SK-N-SH (cell line): ENCODE results near the gene CNBD2. TPM values are rescaled to one million over a fixed set of nuclear protein-coding genes. Genes with fewer than 3 reads are reported as not detected.

ENCODE experiments used
- CTCF ChIA-PET: fragments of 300-600, 350-600 bp; formaldehyde crosslinking; extraction: SDS; loops from one replicate; lab custom pipeline; 2021; lab: Yijun Ruan, JAX
- POLR2A ChIA-PET: fragments of 350-600 bp; sonication (Branson Sonifier 250); formaldehyde crosslinking; extraction: SDS; loops from one replicate; lab custom pipeline; 2020; ENCODE audit warnings: antibody characterized with exemption, inconsistent platforms; lab: Yijun Ruan, JAX
- DNase-seq: peaks from one replicate; pipeline ENCODE4 v3.0.0; 2012
- H2AFZ ChIP-seq: fragments of 200-600 bp; sonication (generic); 2 replicates; pipeline ENCODE4 v1.8.1; 2016; ENCODE audit warnings: antibody characterized with exemption, mild to moderate bottlenecking, low read depth
- H3F3A ChIP-seq: fragments of 200-600 bp; sonication (generic); replicated peaks from 2 replicates; pipeline ENCODE3; 2016; ENCODE audit warnings: antibody characterized with exemption, mild to moderate bottlenecking; ENCODE audit not compliant: insufficient read depth
- H3K27ac ChIP-seq, 2 experiments: fragments of 200-500 bp in 1 of 2; fragments of 200-600 bp in 1 of 2; sonication (Bioruptor generic) in 1 of 2; sonication (generic), shearing (Covaris generic) in 1 of 2; 2 replicates each; pipeline versions ENCODE4 v1.5.1 to v1.6.1; 2014 to 2016; ENCODE audit warnings: low read depth in 2 of 2, inconsistent platforms in 1 of 2, low read length in 1 of 2, mild to moderate bottlenecking in 1 of 2, mixed read lengths in 1 of 2
- H3K27me3 ChIP-seq: fragments of 200-600 bp; sonication (generic), shearing (Covaris generic); 2 replicates; pipeline ENCODE4 v1.6.1; 2016; ENCODE audit warnings: mixed run types; ENCODE audit not compliant: insufficient read depth
- H3K36me3 ChIP-seq, 2 experiments: fragments of 200-500 bp in 1 of 2; fragments of 200-600 bp in 1 of 2; sonication (Bioruptor generic) in 1 of 2; sonication (generic) in 1 of 2; replicated peaks in 1 of 2; 2 replicates each; pipeline versions ENCODE3 to v1.5.1; 2014 to 2016; ENCODE audit warnings: low read length in 1 of 2, mild to moderate bottlenecking in 1 of 2; ENCODE audit not compliant: insufficient read depth in 2 of 2, control insufficient read depth in 1 of 2
- H3K4me1 ChIP-seq, 2 experiments: fragments of 200-500 bp in 1 of 2; fragments of 200-600 bp in 1 of 2; sonication (Bioruptor generic) in 1 of 2; sonication (generic), shearing (Covaris generic) in 1 of 2; 2 replicates each; pipeline versions ENCODE4 v1.5.1 to v1.6.1; 2014 to 2016; ENCODE audit warnings: low read depth in 1 of 2, low read length in 1 of 2, mixed run types in 1 of 2; ENCODE audit not compliant: insufficient read depth in 2 of 2, control insufficient read depth in 1 of 2
- H3K4me2 ChIP-seq: fragments of 200-600 bp; sonication (generic), shearing (Covaris generic); 2 replicates; pipeline ENCODE4 v1.6.1; 2017; ENCODE audit warnings: mixed run types
- H3K4me3 ChIP-seq, 2 experiments: fragments of 200-500 bp in 1 of 2; fragments of 200-600 bp in 1 of 2; sonication (Bioruptor generic) in 1 of 2; sonication (generic), shearing (Covaris generic) in 1 of 2; 2 replicates each; pipeline versions ENCODE4 v1.5.1 to v1.8.1; 2014 to 2016; ENCODE audit warnings: low read depth in 2 of 2, inconsistent platforms in 1 of 2, low read length in 1 of 2, mild to moderate bottlenecking in 1 of 2, mixed read lengths in 1 of 2, moderate library complexity in 1 of 2
- H3K79me2 ChIP-seq: fragments of 200-600 bp; sonication (generic); 2 replicates; pipeline ENCODE4 v1.8.1; 2017; ENCODE audit warnings: mild to moderate bottlenecking; ENCODE audit not compliant: insufficient read depth
- H3K9ac ChIP-seq: fragments of 200-600 bp; sonication (generic); 2 replicates; pipeline ENCODE4 v1.6.1; 2017; ENCODE audit warnings: mixed run types
- H3K9me2 ChIP-seq: fragments of 200-600 bp; sonication (generic); 2 replicates; pipeline ENCODE4 v1.6.1; 2017; ENCODE audit warnings: mixed run types
- H3K9me3 ChIP-seq: fragments of 200-600 bp; sonication (generic); 2 replicates; pipeline ENCODE4 v1.6.1; 2017; ENCODE audit warnings: mixed run types, mild to moderate bottlenecking, moderate library complexity
- H4K20me1 ChIP-seq: fragments of 200-600 bp; sonication (generic); 2 replicates; pipeline ENCODE4 v1.6.1; 2017; ENCODE audit warnings: mild to moderate bottlenecking, mixed run types; ENCODE audit not compliant: insufficient read depth
- ELF1 ChIP-seq: IDR thresholded peaks from 2 replicates; pipeline ENCODE4 v1.4.0; 2012
- EZH2phosphoT487 ChIP-seq: fragments of 200-600 bp; sonication (generic); IDR thresholded peaks from 2 replicates; pipeline ENCODE4 v1.6.1; 2017; ENCODE audit warnings: low read depth, mixed run types, mild to moderate bottlenecking, antibody characterized with exemption, moderate library complexity, borderline replicate concordance
- GATA2 ChIP-seq: sonication (generic); formaldehyde crosslinking; IDR thresholded peaks from 2 replicates; pipeline ENCODE4 v1.5.0; 2020; ENCODE audit warnings: mild to moderate bottlenecking, missing genetic modification reagents
- MXI1 ChIP-seq: IDR thresholded peaks from 2 replicates; pipeline ENCODE4 v1.6.1; 2012; ENCODE audit warnings: mild to moderate bottlenecking, low read depth, low read length, improper control_type of control experiment
- NFIC ChIP-seq: IDR thresholded peaks from 2 replicates; pipeline ENCODE4 v1.4.0; 2012; ENCODE audit warnings: borderline replicate concordance
- RAD21 ChIP-seq: IDR thresholded peaks from 2 replicates; pipeline ENCODE4 v1.6.1; 2012; ENCODE audit warnings: mild to moderate bottlenecking, low read length
- RCOR1 ChIP-seq: fragments of 150-350 bp; IDR thresholded peaks from 2 replicates; pipeline ENCODE4 v1.6.1; 2017; ENCODE audit warnings: antibody characterized with exemption, low read length
- RFX5 ChIP-seq: IDR thresholded peaks from 2 replicates; pipeline ENCODE4 v1.6.1; 2012; ENCODE audit warnings: mild to moderate bottlenecking, improper control_type of control experiment, low read length
- SIN3A ChIP-seq: IDR thresholded peaks from 2 replicates; pipeline ENCODE4 v1.6.1; 2012; ENCODE audit warnings: low read depth, mild to moderate bottlenecking, low read length, moderate library complexity, borderline replicate concordance
- SMC3 ChIP-seq: IDR thresholded peaks from 2 replicates; pipeline ENCODE4 v1.6.1; 2012; ENCODE audit warnings: low read depth, low read length, improper control_type of control experiment
- TAF1 ChIP-seq: IDR thresholded peaks from 2 replicates; pipeline ENCODE4 v1.6.1; 2012; ENCODE audit warnings: low read depth, mild to moderate bottlenecking, low read length, moderate library complexity, borderline replicate concordance
- TCF12 ChIP-seq: IDR thresholded peaks from 2 replicates; pipeline ENCODE4 v1.4.0; 2012
- TEAD4 ChIP-seq: IDR thresholded peaks from 2 replicates; pipeline ENCODE4 v1.4.0; 2012; ENCODE audit warnings: mild to moderate bottlenecking, borderline replicate concordance; ENCODE audit not compliant: insufficient read depth
- WGBS: methylation state at CpG from one replicate; pipeline ENCODE4 v1.1.6; 2017; ENCODE audit warnings: low lambda C conversion rate; 5-methylcytosine and 5-hydroxymethylcytosine counted together
- polyA plus RNA-seq, 3 experiments: library from polyadenylated mRNA; depleted of rRNA; stranded (reverse); fragments of >200 nt; gene quantifications; 2 replicates each; pipeline ENCODE4 v1.2.3, GENCODE V29; 2012
- TF ChIP-seq, protein P1 (sequence below): IDR thresholded peaks from 2 replicates; pipeline ENCODE4 v1.4.0; 2012; ENCODE audit warnings: low read depth, borderline replicate concordance
- TF ChIP-seq, protein P2 (sequence below): IDR thresholded peaks from 2 replicates; pipeline ENCODE4 v1.6.1; 2012; ENCODE audit warnings: mild to moderate bottlenecking, low read depth, low read length, moderate library complexity
- TF ChIP-seq, protein P3 (sequence below): fragments of 150-350 bp; IDR thresholded peaks from 2 replicates; pipeline ENCODE4 v1.6.1; 2017; ENCODE audit warnings: antibody characterized with exemption, low read length, low read depth, borderline replicate concordance
- TF ChIP-seq, protein P4 (sequence below): IDR thresholded peaks from 2 replicates; pipeline ENCODE4; 2012
- TF ChIP-seq, protein P5 (sequence below): fragments of 200-600 bp; sonication (generic); IDR thresholded peaks from 2 replicates; pipeline ENCODE4 v1.6.1; 2017; ENCODE audit warnings: antibody characterized with exemption, mild to moderate bottlenecking, moderate library complexity
- TF ChIP-seq, protein P6 (sequence below): fragments of 150-350 bp; IDR thresholded peaks from 2 replicates; pipeline ENCODE4 v1.6.1; 2016; ENCODE audit warnings: mild to moderate bottlenecking, low read depth, low read length
- TF ChIP-seq, protein P7 (sequence below): IDR thresholded peaks from 2 replicates; pipeline ENCODE4 v1.4.0; 2012; ENCODE audit warnings: low read depth, borderline replicate concordance

Gene CNBD2
- polyA plus RNA-seq, 1 of the 3 experiments (the other 2 are of a cell fraction) = 5.6 TPM

DNA sequence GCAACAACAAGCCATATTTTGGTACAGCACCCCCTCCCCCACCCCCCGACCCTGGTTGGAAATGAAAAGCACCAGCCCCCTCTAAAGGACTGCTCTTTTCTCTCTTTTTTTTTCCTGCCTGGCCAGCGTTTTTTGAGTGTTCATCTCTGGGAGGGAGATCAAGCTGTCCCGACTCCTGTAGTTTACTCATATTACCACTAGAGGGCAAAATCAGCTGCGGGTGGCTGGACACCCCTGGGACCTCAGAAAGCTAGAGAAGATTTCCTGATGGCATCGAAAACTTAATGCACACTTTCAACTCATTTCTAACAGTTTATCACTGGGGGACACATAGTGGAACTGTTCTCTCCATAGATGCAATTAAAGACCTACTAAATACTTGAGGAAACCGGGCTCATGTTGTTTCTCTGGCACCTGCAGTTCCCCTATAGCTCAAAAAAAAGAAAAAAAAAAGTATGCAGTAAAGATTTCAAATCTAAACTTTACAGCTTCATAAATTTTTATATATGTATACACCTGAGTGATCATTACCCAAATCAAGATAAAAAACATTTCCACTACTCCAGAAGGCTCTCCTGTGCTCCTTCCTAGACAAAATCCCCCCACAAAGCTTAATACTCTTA is 24.4 kb downstream of the CNBD2 start:
- H3K79me2 ChIP-seq = no peaks in the 10 kb centered on the region
- H3K9ac ChIP-seq = no peak overlapping the region
- no peak overlapping the region for H3K4me2 ChIP-seq
- CTCF ChIA-PET = interaction anchor here (0.6 to 15.0 kb wide), 54 partner anchors 10 to 756 kb away, joined by 3 to 560 read pairs (median 6); partner anchors contain the start of genes CNBD2 and SCAND1
- POLR2A ChIA-PET = interaction anchor here (1.0 to 1.7 kb wide), 2 partner anchors 38 to 146 kb away, joined by 7 to 8 read pairs; partner anchors contain the start of gene SCAND1
- no peaks in the 10 kb centered on the region for H3K4me1 ChIP-seq
- no peaks in the 10 kb centered on the region for H3K9me3 ChIP-seq
- H3K27me3 ChIP-seq = no peaks in the 10 kb centered on the region
- 1% methylated on average over 6 of the region's 6 CpGs for WGBS
- H3F3A ChIP-seq = peaks cover 12% of the 10 kb centered on the region
- H2AFZ ChIP-seq = 0 out of 2 replicates have a peak overlapping the region, but pooled peaks have one; percentile 26
- no peak overlapping the region for H3K27ac ChIP-seq
- H4K20me1 ChIP-seq = no peaks in the 10 kb centered on the region
- no peaks in the 10 kb centered on the region for H3K36me3 ChIP-seq
- H3K9me2 ChIP-seq = no peaks in the 10 kb centered on the region
- peak; percentile 81 for DNase-seq
- H3K4me3 ChIP-seq = no peak overlapping the region
- TF ChIP-seq EZH2phosphoT487 = no peak
- TF ChIP-seq SMC3 = peak; percentile 77
- TF ChIP-seq, protein P1, sequence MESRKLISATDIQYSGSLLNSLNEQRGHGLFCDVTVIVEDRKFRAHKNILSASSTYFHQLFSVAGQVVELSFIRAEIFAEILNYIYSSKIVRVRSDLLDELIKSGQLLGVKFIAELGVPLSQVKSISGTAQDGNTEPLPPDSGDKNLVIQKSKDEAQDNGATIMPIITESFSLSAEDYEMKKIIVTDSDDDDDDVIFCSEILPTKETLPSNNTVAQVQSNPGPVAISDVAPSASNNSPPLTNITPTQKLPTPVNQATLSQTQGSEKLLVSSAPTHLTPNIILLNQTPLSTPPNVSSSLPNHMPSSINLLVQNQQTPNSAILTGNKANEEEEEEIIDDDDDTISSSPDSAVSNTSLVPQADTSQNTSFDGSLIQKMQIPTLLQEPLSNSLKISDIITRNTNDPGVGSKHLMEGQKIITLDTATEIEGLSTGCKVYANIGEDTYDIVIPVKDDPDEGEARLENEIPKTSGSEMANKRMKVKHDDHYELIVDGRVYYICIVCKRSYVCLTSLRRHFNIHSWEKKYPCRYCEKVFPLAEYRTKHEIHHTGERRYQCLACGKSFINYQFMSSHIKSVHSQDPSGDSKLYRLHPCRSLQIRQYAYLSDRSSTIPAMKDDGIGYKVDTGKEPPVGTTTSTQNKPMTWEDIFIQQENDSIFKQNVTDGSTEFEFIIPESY = no peak
- TF ChIP-seq, protein P2, sequence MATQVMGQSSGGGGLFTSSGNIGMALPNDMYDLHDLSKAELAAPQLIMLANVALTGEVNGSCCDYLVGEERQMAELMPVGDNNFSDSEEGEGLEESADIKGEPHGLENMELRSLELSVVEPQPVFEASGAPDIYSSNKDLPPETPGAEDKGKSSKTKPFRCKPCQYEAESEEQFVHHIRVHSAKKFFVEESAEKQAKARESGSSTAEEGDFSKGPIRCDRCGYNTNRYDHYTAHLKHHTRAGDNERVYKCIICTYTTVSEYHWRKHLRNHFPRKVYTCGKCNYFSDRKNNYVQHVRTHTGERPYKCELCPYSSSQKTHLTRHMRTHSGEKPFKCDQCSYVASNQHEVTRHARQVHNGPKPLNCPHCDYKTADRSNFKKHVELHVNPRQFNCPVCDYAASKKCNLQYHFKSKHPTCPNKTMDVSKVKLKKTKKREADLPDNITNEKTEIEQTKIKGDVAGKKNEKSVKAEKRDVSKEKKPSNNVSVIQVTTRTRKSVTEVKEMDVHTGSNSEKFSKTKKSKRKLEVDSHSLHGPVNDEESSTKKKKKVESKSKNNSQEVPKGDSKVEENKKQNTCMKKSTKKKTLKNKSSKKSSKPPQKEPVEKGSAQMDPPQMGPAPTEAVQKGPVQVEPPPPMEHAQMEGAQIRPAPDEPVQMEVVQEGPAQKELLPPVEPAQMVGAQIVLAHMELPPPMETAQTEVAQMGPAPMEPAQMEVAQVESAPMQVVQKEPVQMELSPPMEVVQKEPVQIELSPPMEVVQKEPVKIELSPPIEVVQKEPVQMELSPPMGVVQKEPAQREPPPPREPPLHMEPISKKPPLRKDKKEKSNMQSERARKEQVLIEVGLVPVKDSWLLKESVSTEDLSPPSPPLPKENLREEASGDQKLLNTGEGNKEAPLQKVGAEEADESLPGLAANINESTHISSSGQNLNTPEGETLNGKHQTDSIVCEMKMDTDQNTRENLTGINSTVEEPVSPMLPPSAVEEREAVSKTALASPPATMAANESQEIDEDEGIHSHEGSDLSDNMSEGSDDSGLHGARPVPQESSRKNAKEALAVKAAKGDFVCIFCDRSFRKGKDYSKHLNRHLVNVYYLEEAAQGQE = no peak
- TF ChIP-seq, protein P3, sequence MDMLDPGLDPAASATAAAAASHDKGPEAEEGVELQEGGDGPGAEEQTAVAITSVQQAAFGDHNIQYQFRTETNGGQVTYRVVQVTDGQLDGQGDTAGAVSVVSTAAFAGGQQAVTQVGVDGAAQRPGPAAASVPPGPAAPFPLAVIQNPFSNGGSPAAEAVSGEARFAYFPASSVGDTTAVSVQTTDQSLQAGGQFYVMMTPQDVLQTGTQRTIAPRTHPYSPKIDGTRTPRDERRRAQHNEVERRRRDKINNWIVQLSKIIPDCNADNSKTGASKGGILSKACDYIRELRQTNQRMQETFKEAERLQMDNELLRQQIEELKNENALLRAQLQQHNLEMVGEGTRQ = no peak
- TF ChIP-seq, protein P4, sequence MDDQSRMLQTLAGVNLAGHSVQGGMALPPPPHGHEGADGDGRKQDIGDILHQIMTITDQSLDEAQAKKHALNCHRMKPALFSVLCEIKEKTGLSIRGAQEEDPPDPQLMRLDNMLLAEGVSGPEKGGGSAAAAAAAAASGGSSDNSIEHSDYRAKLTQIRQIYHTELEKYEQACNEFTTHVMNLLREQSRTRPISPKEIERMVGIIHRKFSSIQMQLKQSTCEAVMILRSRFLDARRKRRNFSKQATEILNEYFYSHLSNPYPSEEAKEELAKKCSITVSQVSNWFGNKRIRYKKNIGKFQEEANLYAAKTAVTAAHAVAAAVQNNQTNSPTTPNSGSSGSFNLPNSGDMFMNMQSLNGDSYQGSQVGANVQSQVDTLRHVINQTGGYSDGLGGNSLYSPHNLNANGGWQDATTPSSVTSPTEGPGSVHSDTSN = no peak
- TF ChIP-seq MXI1 = 0 out of 2 replicates have a peak, but pooled peaks have one; percentile 26
- no peak for TF ChIP-seq TAF1
- TF ChIP-seq TEAD4 = no peak
- TF ChIP-seq TCF12 = no peak
- no peak for TF ChIP-seq RFX5
- TF ChIP-seq, protein P5, sequence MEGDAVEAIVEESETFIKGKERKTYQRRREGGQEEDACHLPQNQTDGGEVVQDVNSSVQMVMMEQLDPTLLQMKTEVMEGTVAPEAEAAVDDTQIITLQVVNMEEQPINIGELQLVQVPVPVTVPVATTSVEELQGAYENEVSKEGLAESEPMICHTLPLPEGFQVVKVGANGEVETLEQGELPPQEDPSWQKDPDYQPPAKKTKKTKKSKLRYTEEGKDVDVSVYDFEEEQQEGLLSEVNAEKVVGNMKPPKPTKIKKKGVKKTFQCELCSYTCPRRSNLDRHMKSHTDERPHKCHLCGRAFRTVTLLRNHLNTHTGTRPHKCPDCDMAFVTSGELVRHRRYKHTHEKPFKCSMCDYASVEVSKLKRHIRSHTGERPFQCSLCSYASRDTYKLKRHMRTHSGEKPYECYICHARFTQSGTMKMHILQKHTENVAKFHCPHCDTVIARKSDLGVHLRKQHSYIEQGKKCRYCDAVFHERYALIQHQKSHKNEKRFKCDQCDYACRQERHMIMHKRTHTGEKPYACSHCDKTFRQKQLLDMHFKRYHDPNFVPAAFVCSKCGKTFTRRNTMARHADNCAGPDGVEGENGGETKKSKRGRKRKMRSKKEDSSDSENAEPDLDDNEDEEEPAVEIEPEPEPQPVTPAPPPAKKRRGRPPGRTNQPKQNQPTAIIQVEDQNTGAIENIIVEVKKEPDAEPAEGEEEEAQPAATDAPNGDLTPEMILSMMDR = peak; percentile 88
- TF ChIP-seq GATA2 (CRISPR knock-in tag) = no peak
- TF ChIP-seq RAD21 = peak; percentile 77
- no peak for TF ChIP-seq ELF1
- TF ChIP-seq, protein P6, sequence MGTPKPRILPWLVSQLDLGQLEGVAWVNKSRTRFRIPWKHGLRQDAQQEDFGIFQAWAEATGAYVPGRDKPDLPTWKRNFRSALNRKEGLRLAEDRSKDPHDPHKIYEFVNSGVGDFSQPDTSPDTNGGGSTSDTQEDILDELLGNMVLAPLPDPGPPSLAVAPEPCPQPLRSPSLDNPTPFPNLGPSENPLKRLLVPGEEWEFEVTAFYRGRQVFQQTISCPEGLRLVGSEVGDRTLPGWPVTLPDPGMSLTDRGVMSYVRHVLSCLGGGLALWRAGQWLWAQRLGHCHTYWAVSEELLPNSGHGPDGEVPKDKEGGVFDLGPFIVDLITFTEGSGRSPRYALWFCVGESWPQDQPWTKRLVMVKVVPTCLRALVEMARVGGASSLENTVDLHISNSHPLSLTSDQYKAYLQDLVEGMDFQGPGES = no peak
- TF ChIP-seq RCOR1 = no peak
- TF ChIP-seq, protein P7, sequence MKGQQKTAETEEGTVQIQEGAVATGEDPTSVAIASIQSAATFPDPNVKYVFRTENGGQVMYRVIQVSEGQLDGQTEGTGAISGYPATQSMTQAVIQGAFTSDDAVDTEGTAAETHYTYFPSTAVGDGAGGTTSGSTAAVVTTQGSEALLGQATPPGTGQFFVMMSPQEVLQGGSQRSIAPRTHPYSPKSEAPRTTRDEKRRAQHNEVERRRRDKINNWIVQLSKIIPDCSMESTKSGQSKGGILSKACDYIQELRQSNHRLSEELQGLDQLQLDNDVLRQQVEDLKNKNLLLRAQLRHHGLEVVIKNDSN = no peak
- no peak for TF ChIP-seq NFIC
- TF ChIP-seq SIN3A = no peak
